ENCODE measurements around the gene PLEKHA7.
"Not testable (repeated sequence)": the region's sequence is repeated elsewhere in the genome, so short reads cannot be mapped to it uniquely, and the experiment has no call there.

PLEKHA7 gene

DNA sequence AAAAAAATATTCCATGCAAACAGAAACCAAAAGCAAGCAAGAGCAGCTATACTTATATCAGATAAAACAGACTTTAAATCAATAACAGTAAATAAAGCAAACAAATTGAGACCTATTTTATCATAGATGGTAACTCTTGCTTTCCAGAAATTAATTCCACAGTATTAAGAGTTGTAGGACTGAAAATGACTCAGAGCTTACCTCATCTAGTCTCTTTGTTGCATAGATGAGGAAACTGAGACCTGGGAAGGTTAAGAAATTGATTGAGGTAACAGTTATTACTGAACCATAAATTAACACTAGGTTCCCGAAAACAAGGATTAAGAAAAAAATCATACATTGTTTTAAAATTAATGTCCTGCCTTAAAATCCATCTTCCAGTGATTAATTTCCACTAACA is 123.8 kb downstream of the PLEKHA7 start:
- no peaks in the 10 kb centered on the region for H3K36me3 ChIP-seq (replicated peaks)
- no peak overlapping the region for H3K27ac ChIP-seq
- no peak overlapping the region for H3K4me3 ChIP-seq (ENCODE audit: low read depth, low read length)
- no peak for DNase-seq
- H3K27me3 ChIP-seq (replicated peaks), result no peaks in the 10 kb centered on the region
- in situ Hi-C loops (cut with HindIII; ENCODE audit: low pct_ligation_motif_present, low sequenced_read_pairs), result no loop called here
- TF ChIP-seq, protein P1, sequence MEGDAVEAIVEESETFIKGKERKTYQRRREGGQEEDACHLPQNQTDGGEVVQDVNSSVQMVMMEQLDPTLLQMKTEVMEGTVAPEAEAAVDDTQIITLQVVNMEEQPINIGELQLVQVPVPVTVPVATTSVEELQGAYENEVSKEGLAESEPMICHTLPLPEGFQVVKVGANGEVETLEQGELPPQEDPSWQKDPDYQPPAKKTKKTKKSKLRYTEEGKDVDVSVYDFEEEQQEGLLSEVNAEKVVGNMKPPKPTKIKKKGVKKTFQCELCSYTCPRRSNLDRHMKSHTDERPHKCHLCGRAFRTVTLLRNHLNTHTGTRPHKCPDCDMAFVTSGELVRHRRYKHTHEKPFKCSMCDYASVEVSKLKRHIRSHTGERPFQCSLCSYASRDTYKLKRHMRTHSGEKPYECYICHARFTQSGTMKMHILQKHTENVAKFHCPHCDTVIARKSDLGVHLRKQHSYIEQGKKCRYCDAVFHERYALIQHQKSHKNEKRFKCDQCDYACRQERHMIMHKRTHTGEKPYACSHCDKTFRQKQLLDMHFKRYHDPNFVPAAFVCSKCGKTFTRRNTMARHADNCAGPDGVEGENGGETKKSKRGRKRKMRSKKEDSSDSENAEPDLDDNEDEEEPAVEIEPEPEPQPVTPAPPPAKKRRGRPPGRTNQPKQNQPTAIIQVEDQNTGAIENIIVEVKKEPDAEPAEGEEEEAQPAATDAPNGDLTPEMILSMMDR (IDR thresholded peaks at IDR 0.05; ENCODE audit: low read depth, low read length, missing control alignments), result no peak

DNA sequence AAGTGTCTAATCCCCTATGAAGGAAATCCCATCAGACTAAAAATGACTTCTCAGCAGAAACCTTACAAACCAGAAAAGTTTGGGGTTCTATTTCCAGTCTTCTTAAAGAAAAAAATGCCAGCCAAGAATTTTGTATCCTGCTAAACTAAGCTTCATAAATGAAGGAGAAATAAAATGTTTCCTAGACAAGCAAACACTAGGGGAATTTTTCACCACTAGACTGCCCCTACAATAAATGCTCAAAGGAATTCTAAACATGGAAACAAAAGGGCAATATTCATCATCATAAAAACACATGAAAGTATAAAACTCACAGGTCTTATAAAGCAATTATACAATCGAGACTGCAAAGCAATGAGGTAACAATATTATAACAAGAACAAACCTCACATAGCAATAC is 124.3 kb downstream of the PLEKHA7 start:
- H3K27ac ChIP-seq, result no peak overlapping the region
- in situ Hi-C loops (cut with HindIII; ENCODE audit: low pct_ligation_motif_present, low sequenced_read_pairs), result no loop called here

DNA sequence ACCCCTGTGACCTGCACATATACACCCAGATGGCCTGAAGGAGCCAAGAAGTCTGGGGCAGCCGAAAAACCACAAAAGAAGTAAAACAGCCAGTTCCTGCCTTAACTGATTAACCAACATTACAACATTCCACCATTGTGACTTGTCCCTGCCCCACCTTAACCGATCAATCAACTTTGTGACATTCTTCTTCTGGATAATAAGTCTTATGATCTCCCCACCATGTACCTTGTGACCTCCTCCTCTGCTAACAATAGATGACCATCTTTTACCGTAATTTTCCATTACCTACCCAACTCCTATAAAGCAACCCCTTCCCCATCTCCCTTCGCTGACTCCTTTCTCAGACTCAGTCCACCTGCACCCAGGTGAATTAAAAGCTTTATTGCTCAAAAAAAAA is 125.2 kb downstream of the PLEKHA7 start:
- H3K4me3 ChIP-seq (ENCODE audit: low read depth, low read length); H3K27ac ChIP-seq; in situ Hi-C loops (cut with HindIII; ENCODE audit: low pct_ligation_motif_present, low sequenced_read_pairs); H3K27me3 ChIP-seq (replicated peaks); DNase-seq; H3K36me3 ChIP-seq (replicated peaks): not testable (repeated sequence)

More for the DNA sequence above, 124.3 kb downstream of the PLEKHA7 start:
- no peak for DNase-seq
- TF ChIP-seq, protein P1 (IDR thresholded peaks at IDR 0.05; ENCODE audit: low read depth, low read length, missing control alignments), result no peak
- Histone ChIP-seq H3K4me3 (ENCODE audit: low read depth, low read length) (no peak overlapping the region), H3K36me3 (replicated peaks) (no peaks in the 10 kb centered on the region), H3K27me3 (replicated peaks) (no peaks in the 10 kb centered on the region)

DNA sequence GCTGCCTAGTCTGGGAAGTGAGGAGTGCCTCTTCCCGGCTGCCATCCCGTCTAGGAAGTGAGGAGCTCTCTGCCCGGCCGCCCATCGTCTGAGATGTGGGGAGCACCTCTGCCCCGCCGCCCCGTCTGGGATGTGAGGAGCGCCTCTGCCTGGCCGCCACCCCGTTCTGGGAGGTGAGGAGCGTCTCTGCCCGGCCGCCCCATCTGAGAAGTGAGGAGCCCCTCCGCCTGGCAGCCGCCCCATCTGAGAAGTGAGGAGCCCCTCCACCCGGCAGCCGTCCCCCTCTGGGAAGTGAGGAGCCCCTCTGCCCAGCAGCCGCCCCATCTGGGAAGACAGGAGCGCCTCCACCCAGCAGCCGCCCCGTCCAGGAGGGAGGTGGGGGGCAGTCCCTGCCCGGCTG is 126.3 kb downstream of the PLEKHA7 start:
- H3K36me3 ChIP-seq (replicated peaks); H3K27me3 ChIP-seq (replicated peaks); DNase-seq; in situ Hi-C loops (cut with HindIII; ENCODE audit: low pct_ligation_motif_present, low sequenced_read_pairs); H3K27ac ChIP-seq; H3K4me3 ChIP-seq (ENCODE audit: low read depth, low read length): not testable (repeated sequence)

DNA sequence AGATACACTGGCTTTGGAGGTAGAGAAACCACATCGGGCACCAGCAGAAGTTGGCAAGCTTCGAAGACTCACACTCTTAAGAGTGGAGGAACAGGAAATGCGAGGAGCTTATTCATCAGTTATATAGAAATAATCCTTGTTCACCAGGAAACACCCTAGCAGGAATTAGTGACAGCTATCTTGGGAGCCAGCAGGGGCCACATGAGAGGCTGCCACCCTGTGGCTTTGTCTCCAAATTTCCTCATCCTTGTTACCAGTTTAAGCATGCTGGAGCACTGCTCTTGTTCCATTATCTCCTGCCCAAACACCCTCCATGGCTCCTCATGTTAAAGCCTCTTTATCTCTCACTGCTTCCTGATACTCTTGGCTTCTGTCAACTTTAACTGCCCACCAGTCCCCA is 131.0 kb downstream of the PLEKHA7 start:
- Histone ChIP-seq H3K27me3 (replicated peaks) (no peaks in the 10 kb centered on the region), H3K4me3 (ENCODE audit: low read depth, low read length) (no peak overlapping the region), H3K36me3 (replicated peaks) (no peaks in the 10 kb centered on the region), H3K27ac (no peak overlapping the region)
- no peak for DNase-seq
- TF ChIP-seq, protein P1 (IDR thresholded peaks at IDR 0.05; ENCODE audit: low read depth, low read length, missing control alignments), result peak; percentile 23
- in situ Hi-C loops (cut with HindIII; ENCODE audit: low pct_ligation_motif_present, low sequenced_read_pairs), result no loop called here

DNA sequence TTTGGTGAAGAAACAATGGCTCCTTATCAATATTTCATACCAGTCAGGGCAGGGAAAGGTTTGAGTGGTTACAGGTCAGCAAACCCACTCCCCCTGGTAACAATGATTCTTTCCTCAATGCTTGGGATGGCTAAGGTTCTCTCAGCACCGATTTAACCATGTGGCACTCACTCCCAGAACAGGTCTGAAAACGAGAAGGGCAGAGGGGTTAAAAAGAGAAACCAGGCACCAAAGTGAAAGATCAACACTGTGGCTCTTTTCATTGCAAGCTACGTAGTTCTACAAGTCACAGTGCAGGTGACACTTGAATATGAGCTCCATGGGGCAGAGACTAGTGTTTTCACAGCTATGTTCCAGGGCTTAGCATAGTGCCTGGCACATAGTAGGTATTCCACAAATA is 132.4 kb downstream of the PLEKHA7 start:
- in situ Hi-C loops (cut with HindIII; ENCODE audit: low pct_ligation_motif_present, low sequenced_read_pairs), result no loop called here
- no peaks in the 10 kb centered on the region for H3K27me3 ChIP-seq (replicated peaks)
- TF ChIP-seq, protein P1 (IDR thresholded peaks at IDR 0.05; ENCODE audit: low read depth, low read length, missing control alignments), result no peak
- no peaks in the 10 kb centered on the region for H3K36me3 ChIP-seq (replicated peaks)
- H3K27ac ChIP-seq, result no peak overlapping the region
- no peak for DNase-seq
- no peak overlapping the region for H3K4me3 ChIP-seq (ENCODE audit: low read depth, low read length)

DNA sequence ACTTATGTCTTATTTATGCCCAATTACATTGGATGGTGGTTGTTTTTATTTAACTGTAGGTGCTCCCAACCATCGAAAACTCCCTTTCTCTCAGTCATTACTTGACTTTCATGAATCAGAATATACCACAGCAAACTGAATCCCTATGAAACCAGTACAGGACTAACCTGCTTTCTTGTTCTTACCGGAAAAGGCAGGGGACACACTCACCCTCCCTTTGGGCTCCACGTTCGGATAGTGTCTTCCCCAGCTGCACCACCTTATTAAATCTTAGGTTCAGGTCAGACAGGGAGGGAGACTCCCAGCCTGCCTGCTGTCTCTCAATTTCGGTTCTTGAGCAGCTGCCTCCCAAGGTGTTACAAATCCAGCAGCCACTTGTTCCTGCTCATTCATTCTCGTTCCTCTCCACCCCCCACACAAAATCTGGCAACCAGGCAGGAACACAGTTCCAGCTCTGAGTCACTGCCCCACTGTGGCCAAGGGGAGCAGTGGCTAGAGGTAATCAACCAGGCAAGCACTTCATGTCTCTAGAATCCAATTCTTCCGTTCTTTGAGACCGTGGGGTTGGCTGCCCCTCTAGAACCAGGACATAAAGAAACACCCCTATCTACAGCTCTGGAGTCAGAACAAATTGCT is 133.0 kb downstream of the PLEKHA7 start:
- TF ChIP-seq, protein P1 (IDR thresholded peaks at IDR 0.05; ENCODE audit: low read depth, low read length, missing control alignments), result peak; percentile 56
- Histone ChIP-seq H3K4me3 (ENCODE audit: low read depth, low read length) (no peak overlapping the region), H3K36me3 (replicated peaks) (no peaks in the 10 kb centered on the region), H3K27me3 (replicated peaks) (no peaks in the 10 kb centered on the region), H3K27ac (no peak overlapping the region)
- DNase-seq, result peak; percentile 12
- in situ Hi-C loops (cut with HindIII; ENCODE audit: low pct_ligation_motif_present, low sequenced_read_pairs), result no loop called here
